GM04504 (cell line): ENCODE results near the gene FAM114A1.
"Not testable (repeated sequence)": the region's sequence is repeated elsewhere in the genome, so short reads cannot be mapped to it uniquely, and the experiment has no call there.

Experiments used
- DNase-seq: peaks from one replicate; pipeline ENCODE4 v3.0.0-alpha.2; 2012; ENCODE audit warnings: low read depth

The FAM114A1 gene

DNA sequence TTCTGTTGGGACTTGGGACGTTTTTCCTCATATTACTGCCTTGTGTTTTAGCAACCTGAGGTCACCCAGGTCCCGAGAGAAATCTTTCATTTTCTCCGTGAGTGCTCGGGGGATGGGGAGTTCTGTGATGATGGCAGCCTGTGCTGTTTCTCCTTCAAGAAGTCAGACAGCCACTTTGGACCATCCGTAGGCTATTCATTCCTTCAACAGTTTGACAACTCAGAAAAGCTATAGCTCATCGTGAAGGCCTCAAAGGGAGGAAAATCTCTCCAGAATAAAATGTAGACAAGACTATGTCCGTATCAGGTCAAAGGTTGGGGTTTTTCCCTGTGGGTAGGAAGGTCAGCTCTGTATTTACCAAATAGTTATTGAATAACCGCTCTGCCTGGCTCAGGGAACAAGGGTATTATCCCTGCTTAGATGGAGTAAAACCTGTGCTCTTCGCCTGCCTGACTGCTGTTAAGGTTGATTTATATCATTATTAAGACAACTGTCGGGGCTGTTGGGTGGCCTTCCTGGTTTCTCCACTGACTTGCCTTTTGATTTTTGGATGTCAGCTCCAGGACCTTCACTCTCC, 36.6 kb downstream of the FAM114A1 start:
- DNase-seq = no peak

DNA sequence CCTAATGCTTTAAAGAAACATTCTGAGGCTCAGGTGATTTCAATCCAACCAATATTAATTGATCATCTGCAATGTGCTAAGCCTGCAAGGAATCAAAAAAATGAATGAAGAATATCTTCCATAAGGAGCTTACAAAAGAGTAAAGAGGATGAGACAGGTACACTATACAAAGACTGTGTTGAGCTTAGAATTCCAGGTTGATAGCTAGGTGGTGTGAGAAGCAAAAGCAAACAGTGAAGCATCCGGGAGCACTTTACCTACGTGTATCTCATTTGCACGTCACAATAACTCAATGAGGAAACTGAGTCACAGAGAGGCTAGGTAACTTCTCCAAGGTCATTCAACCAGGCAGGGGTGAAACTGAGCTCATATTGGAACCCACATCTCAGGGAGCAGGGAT, 37.1 kb downstream of the FAM114A1 start:
- no peak for DNase-seq

DNA sequence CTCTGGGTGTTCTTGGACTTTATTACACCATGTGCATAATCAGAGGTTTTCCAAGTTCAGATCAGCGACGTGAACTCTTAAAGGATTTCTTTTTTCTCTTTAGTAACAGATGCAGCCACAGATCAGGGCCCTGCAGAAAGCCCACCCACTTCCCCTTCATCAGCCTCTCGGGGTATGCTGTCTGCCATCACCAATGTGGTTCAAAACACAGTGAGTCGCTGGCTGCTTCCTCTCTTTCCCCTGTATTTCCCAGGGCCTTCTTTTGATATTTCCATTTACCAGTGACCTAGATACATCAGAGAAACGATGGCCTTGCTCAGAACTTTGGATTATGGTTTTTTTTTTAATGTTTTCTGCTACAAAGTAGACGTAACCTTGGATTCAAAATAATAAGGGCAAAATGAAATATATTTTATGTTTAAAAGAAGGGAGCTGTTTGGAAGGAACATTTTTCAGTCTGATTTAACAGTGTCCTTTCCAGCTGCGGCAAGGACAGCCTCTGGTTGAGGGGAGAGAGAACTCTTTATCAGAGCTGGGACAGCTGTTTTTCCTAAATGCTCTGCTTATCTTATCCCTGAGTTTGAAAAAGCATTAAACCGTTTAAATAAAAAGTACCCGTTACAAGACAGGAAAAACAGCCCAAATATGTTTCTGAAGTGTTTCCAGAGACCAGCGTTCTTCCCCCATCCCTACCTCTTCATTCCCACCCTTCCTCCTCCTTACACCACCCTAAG, 38.2 kb downstream of the FAM114A1 start:
- DNase-seq = no peak

DNA sequence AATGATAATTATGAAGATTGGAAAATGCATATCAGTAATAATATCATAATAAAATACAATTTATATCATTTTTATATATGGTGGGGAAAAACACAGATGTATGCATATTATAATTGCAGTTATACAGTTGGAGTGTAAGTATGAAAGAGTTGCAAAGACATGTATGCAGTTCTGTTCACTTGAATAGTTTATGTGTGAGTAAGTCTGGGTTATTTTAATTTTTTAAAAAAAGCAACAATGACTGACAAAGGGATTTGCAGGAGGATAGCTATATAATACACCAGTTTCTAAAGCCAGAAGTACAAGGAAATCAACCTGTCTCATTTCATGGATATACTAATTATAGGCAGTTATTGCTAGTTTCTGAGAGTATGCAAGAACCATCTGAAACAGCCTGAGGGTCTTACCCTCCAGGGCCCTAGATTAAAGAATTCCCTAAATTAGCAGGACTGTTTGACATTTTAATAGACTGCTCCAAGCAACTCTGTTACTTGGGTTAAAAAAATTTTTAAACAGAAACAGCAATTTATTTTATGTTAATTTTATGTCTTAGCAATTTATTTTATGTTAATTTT, 40.2 kb downstream of the FAM114A1 start:
- DNase-seq = no peak

DNA sequence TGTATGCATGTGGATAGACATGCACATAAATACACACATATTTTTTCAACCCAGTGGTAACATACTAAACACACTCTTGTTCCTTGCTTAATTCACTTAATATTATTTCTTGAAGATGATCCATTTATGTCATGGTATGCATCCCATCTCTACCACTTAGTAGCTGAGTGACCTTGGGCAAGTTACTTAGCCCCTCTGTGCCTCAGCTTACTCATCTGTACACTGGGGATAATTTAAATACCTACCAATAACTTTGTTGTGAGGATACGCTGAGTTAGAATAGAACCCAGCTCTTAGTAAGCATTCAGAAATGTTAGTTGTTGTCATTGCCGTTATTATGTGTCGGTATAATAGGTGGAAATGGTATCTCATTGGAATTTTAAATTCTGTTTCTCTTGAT, 41.4 kb downstream of the FAM114A1 start:
- DNase-seq = no peak

DNA sequence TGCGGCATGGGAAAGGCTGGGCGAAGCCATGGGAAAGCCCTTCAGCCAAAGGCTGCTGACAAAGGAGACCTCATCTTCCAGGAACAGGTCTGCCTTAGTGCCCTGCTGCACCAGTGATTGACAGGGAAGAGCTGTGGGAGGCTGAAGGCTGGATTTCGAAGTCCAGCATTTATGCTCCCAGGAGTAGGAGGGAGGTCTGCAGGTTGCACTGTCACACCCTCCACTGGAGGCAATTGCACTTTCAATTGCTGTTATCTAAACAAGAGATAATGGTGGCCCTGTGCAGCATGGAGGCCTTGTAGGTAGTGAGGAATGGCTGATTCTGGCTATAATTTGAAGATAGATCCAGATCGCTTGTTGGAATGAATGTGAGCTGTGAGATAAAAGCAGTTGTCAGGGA, 43.7 kb downstream of the FAM114A1 start:
- DNase-seq = no peak

DNA sequence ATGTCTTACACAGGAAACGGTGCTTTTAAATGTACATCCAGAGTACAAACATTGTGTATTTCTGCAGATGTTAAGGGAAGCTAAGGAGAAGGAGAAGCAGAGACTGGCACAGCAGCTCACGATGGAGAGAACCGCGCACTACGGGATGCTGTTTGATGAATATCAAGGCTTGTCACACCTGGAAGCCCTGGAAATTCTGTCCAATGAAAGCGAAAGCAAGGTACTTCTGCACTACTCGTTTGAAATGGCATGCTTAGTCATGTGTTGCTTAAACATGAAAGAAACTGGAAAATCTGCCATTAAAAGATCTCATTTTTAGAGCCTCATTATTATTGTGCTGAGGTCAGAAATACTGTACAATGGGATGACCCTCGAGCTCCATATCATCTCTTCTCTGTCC, 47.2 kb downstream of the FAM114A1 start:
- DNase-seq = no peak

DNA sequence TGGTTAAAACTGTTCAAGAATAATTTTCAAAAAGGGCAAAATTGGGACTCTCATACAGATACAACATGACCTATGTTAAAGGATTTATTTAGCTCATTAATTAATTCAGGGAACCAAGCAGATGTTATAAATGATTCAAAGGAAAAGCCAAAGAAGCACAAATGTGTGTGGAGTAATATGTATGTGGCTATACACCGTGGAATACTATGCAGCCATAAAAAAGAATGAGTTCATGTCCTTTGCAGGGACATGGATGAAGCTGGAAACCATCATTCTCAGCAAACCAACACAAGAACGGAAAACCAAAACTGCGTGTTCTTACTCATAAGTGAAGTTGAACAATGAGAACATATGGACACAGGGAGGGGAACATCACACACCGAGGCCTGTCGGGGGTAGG, 48.7 kb downstream of the FAM114A1 start:
- DNase-seq = not testable (repeated sequence)

DNA sequence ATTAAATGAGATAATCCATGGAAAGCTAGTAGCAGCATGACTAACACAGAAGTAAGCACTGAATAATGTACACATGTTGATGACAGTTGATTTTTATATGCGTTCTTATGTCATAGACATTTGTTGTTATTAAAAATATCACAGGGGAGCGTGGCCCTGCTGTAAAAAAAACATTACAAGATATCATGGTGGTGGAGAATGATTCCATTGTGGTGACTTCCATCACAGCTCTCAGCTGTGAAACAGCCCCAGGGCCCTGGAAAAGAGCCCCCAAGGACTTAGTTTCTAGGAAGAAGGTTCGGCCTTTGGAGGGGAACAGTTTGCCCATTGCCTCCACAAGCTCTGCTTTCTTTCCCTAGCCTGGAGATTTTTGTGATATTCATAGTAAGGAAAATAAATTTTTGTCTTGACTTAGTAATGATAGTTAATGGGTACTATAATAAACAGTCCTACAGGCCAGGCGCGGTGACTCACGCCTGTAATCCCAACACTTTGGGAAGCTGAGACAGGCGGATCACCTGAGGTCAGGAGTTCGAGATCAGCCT, 49.9 kb downstream of the FAM114A1 start:
- no peak for DNase-seq

DNA sequence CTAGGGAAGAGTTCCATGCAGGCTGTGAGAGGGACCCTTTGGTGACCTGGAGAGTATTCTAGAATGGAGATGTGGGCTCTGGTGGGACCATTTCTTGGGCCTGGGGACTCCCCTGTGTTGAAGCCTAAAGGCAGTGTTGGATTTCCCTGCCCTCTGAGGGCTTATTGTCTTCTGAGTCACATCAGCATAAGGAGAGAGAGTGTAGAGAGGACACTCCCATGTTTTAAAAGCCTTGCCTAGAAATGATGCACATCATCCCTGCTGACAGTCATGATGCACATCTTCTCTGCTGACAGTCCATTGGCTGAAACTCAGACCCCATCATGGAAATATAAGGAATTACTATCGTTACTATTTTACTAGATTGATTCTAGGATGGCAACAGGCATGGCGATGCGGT, 51.9 kb downstream of the FAM114A1 start:
- no peak for DNase-seq

DNA sequence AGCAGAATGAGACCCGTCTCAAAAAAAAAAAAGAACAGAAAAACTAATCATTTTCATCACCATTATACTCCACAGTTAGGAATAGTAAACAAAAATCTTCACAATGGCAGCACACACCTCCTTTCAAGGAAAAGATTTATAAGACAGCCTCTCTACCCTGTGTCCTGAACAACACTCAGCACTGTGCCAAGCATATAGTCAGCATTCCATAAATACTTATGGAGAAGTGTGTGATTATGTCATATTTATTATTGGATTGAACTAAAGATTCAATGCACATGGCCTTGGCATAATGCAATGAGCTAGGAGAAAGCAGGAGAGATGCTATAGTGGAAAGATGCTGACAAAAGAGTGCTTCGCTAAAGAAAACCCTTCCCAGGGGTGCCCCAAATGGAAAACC, 52.6 kb downstream of the FAM114A1 start:
- DNase-seq = no peak

DNA sequence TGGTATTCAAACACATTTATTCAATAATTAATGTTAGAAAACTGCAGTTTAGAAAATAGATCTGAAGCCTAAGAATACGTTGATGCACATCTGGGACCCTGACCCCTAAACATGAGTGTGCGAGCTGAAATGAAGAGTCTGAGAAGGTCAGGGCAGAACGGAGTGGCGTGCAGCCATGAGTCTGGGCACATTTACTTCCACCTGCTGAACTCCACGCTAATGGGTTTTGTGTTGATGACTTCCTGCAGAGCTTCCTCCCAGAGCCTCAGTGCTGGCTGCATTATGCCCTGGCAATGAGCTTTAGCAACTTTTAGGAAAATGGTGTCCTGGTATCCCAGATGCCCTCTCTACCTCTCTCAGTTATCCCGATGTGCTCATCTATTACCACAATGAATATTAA, 53.1 kb downstream of the FAM114A1 start:
- no peak for DNase-seq

DNA sequence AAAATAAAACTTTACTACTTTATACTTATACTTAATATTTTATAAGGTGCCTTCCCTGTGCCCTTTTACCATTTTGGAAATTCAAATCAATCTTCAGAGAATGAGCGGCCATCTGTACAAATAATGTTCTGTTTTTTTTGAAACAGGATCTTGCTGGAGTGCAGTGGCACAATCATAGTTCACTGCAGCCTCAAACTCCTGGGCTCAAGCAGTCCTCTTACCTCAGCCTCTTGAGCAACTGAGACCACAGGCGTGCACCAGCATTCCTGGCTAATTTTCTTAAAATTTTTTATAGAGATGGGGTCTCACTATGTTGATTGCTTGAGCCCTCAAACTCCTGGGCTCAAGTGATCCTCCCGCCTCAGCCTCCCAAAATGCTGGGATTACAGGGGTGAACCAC, 53.5 kb downstream of the FAM114A1 start:
- DNase-seq = no peak

DNA sequence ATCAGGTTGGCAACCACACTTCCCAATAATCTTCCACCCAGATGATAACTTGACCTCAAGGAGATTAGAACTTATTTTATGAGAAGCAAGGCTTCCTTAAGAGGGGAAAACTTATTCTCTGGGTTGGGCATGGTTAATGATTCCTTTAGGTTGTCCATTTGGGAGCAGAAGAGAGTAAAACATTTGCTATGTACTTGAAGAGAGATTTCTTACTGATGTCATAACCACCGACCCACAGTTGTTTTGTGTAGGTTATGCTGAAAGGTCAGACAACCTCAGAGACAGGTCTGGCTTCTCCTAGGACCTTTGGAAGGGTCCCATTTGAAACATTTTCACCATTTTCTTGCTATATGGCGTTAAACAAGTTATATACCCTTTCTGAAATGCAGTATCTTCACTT, 56.1 kb downstream of the FAM114A1 start:
- no peak for DNase-seq

DNA sequence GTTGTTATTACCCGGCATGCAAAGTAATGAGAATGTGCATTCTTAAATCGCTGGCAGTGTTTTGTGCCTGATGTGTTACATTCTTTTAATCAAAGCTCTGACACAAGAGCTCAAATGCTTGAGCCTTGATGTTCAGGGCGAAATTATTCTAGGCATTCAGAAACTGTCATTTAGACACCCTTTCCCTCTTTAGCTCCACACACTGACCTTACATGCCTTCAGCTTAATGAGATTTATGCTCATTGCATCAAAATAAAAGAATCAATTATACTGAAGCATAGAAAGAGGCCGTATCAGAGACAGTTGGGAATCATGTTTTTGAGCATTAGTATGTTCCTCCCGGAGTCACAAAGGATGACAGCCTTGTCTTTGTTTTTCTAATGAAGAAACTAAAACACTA, 56.7 kb downstream of the FAM114A1 start:
- DNase-seq = no peak

DNA sequence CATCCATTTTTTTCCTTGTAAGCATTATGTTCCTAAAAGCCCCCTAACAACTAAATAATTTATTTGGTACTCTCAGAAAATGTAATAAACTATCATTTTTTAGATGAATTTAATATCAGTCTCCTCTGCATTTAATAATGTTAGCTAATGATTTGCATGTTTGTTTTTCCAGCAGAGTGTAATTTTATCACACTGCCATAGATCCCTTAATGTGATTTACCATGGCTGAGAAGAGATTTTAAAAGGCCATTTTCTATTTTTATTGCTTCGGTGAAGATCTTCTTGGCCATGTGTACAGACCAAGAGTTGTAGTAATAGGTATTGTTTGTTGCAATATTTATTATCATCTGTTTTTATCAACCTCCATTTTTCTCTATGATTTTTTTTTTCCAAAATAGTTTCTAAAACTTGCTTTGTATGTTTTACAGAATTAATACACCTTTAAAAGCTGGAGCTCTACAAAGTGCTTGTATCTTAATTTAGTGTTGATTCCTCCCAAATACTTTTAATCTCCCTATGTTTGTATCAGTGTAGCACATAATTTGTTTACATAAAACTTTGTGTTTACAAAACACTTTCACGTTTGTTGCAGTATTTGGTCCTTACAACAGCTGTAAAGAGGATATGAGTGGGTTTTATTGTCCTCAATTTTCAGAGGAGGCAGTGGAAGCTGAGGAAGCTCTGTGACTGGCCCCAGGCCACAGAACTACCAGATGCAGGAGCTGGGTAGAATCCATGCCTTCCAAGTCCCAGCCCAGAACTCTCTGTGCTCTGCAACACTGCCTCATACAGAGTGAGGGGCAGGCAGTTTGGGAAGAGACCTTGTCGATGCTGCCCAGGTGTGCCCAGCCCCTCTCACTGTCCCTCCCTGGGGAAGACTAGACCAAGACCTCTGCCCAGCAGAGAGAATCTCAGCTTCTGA, 58.1 kb downstream of the FAM114A1 start:
- DNase-seq = no peak

DNA sequence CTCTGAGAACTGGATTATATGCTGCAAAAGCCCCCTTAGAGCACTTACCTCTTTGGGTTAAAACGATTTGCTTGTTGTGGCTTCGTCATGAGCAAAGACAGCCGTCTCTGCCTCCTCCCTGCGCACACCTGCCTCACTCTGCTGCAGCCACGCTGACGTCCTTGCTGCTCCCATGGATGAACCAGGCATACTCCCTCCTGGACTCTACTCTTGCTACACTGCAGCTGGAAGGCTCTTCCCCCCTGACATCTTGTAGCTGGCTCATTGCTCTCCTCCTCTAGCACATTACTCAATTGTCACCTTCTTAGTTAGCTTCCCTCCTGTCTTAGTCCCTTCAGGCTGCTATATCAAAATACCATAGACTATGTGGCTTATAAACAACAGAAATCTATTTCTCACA, 59.3 kb downstream of the FAM114A1 start:
- DNase-seq = no peak

DNA sequence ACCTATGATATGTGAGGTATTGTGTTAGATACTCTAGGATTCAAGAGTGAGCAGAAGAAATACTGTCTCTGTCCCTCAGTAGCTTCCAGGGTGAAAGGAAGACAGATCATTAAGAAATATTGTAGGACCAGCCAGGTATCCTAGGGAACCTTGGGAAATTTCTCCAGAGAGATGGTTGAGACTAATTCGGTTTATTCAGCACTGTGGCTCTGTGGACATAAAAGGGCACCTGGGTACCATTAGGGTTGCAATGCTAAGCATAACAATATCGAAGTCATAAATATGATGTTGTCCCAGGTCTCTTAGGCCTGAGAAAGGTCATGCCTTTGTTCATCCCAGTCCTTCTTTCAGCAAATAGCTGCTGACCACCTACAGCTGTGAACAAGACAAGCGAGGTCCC, 61.0 kb downstream of the FAM114A1 start:
- DNase-seq = no peak

DNA sequence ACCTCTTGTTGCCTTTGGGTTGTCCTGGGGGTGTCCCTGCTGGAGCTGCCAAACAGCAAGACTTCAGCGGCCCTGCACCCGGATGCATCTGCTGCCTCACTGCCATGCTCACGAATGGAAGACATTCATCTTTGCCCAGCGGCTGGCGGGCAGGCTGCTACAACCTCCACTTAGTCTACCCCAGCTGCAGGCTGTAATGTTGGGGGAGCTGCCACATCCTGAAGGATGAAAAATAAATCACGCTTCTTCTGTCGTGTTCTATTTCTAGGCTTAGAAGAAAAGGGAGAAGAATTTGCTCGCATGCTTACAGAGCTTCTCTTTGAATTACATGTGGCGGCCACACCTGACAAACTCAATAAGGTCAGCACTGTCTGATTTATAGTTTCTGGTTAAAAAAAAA, 61.4 kb downstream of the FAM114A1 start:
- DNase-seq = no peak

DNA sequence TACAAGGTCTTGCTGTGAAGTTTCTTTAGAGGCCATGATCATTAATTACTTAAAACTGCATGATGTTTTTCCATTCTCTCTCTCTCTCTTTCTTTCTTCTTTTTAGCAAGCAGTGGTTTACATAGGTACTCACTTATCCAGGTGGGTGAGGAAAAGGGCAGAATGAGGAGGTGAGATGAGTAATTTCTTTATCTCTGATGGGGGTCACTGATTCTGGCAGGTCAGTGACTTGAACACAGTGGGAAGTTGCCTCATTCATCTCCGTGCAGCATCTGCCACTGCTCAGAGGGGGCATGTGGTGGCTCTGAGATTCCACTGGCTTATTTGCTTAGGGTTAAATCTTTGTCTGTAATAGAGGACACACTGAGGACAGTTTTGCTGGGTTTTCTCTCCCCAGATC, 62.6 kb downstream of the FAM114A1 start:
- DNase-seq = no peak

DNA sequence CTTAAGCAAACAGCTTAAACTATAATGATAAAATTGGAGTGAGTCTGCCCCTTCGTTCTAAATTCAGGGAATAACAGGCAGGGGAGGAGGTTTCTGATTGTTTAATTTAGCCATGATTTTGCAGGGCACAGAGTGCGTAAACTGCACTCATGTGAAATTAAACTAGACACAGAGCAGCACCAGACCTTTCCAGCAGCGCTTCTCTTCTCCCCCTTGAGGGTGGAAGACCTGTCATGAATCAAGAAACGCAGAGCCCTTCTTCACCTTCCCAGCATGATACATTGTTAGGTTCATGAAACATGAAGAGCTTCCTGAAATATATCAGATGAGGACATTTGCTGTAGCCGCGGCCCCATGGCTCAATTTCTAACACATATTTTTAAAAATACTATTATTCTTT, 63.1 kb downstream of the FAM114A1 start:
- DNase-seq = no peak

DNA sequence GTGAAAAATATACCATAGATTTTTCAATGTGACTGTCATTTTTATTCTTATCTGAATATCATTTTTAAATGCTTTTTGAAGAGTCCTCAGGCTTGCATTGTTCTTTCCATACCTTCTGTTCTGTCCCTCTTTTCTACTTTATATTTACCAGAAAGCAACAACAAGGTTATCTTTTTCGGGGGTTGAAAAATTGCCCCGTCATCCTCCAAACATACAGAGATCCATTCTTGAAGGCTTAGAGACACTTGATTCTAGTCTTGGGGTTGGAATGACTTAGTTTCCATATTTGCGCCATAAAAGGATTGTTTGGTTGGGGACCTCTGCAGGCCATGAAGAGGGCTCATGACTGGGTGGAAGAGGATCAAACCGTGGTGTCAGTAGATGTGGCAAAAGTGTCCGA, 63.5 kb downstream of the FAM114A1 start:
- no peak for DNase-seq
